Chondrocyte (in vitro differentiated cells): Measurements from ENCODE around the gene NGEF. TPM values are rescaled to one million over a fixed set of nuclear protein-coding genes. Genes with fewer than 3 reads are reported as not detected.

Experiments used
- DNase-seq: peaks from one replicate; pipeline ENCODE4 v3.0.0; 2021; ENCODE audit warnings: mixed read lengths, low spot score
- H3K27ac Mint-ChIP-seq: one replicate; pipeline ENCODE4 v1.8.0; 2021; ENCODE audit warnings: mild to moderate bottlenecking, moderate library complexity, mixed read lengths; ENCODE audit not compliant: unreplicated experiment
- H3K27me3 Mint-ChIP-seq: 2 replicates; pipeline ENCODE4 v1.8.0; 2021; ENCODE audit warnings: low read depth, mixed read lengths
- H3K36me3 Mint-ChIP-seq: 2 replicates; pipeline ENCODE4 v1.8.0; 2021; ENCODE audit warnings: low read depth, mixed read lengths
- H3K4me1 Mint-ChIP-seq: 2 replicates; pipeline ENCODE4 v1.8.0; 2021; ENCODE audit warnings: low read depth, mild to moderate bottlenecking, mixed read lengths
- H3K4me3 Mint-ChIP-seq: one replicate; pipeline ENCODE4 v1.8.0; 2021; ENCODE audit warnings: mild to moderate bottlenecking, moderate library complexity, mixed read lengths; ENCODE audit not compliant: unreplicated experiment
- H3K9me3 Mint-ChIP-seq: 2 replicates; pipeline ENCODE4 v1.8.0; 2021; ENCODE audit warnings: low read depth, mixed read lengths
- total RNA-seq: library from RNA; stranded (reverse); gene quantifications from 3 replicates; pipeline ENCODE4 v1.2.1, GENCODE V29; 2021
- TF ChIP-seq, protein P1 (sequence below): fragments of 200-600 bp; sonication (generic); IDR thresholded peaks from 2 replicates; pipeline ENCODE4 v1.5.0; 2021; ENCODE audit warnings: antibody characterized with exemption, mild to moderate bottlenecking, moderate library complexity

Gene NGEF
- total RNA-seq, 1 donor from 2014 or later = 0.10 TPM

DNA sequence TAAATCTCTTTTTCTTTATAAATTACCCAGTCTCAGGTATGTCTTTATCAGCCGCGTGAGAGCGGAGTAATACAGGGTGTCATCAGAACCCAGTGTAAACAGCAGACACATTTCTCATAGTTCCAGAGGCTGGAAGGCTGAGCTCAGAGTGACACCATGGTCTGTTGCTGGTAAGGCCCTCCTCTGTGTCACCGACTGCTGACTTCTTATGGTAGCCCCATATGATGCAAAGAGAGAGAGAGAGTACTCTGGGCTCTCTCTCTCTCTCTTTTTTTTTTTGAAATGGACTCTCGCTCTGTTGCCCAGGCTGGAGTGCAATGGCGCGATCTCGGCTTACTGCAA lies 83.0 kb downstream of the NGEF start:
- TF ChIP-seq, protein P1, sequence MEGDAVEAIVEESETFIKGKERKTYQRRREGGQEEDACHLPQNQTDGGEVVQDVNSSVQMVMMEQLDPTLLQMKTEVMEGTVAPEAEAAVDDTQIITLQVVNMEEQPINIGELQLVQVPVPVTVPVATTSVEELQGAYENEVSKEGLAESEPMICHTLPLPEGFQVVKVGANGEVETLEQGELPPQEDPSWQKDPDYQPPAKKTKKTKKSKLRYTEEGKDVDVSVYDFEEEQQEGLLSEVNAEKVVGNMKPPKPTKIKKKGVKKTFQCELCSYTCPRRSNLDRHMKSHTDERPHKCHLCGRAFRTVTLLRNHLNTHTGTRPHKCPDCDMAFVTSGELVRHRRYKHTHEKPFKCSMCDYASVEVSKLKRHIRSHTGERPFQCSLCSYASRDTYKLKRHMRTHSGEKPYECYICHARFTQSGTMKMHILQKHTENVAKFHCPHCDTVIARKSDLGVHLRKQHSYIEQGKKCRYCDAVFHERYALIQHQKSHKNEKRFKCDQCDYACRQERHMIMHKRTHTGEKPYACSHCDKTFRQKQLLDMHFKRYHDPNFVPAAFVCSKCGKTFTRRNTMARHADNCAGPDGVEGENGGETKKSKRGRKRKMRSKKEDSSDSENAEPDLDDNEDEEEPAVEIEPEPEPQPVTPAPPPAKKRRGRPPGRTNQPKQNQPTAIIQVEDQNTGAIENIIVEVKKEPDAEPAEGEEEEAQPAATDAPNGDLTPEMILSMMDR = no peak
- Mint-ChIP-seq H3K4me1 (peaks cover 6% of the 10 kb centered on the region), H3K4me3 (no peak overlapping the region), H3K27me3 (peaks cover 41% of the 10 kb centered on the region), H3K9me3 (no peaks in the 10 kb centered on the region), H3K36me3 (peaks cover 3% of the 10 kb centered on the region), H3K27ac (no peak overlapping the region)
- no peak for DNase-seq

DNA sequence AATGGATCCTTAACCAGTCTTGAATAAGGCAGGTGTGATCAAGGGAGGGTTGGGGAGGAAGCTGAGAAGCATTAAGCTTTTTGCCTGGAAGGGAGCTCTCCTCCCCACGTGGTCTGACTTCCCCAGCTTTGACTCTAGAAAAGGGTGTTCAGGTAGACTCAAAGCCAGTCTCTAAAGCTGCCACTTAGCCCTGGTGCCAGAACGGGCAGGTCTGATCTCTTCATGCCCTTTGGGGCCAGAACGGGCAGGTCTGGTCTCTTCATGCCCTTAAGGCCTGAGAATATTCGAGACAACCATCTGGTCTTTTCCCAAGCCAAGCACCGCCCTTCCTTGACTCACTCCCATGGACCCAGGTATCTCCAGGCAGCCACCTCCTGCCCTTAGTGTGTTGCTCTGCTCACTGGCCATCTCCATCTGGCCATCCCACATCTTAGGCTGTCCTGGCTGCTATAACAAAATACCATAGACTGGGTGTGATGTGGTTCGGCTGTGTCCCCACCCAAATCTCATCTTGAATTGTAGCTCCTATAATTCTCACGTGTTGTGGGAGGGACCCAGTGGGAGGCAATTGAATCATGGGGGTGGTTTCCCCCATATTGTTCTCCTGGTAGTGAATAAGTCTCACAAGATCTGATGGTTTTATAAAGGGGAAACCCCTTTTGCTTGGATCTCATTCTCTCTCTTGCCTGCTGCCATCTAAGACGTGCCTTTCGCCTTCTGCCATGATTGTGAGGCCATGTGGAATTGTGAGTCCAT lies 83.6 kb downstream of the NGEF start:
- TF ChIP-seq, protein P1 = no peak
- DNase-seq = no peak
- Mint-ChIP-seq H3K9me3 (peaks cover 2% of the 10 kb centered on the region), H3K36me3 (peaks cover 3% of the 10 kb centered on the region), H3K4me3 (peak overlapping the region; percentile 58), H3K4me1 (peaks cover 6% of the 10 kb centered on the region), H3K27me3 (peaks cover 46% of the 10 kb centered on the region), H3K27ac (no peak overlapping the region)

DNA sequence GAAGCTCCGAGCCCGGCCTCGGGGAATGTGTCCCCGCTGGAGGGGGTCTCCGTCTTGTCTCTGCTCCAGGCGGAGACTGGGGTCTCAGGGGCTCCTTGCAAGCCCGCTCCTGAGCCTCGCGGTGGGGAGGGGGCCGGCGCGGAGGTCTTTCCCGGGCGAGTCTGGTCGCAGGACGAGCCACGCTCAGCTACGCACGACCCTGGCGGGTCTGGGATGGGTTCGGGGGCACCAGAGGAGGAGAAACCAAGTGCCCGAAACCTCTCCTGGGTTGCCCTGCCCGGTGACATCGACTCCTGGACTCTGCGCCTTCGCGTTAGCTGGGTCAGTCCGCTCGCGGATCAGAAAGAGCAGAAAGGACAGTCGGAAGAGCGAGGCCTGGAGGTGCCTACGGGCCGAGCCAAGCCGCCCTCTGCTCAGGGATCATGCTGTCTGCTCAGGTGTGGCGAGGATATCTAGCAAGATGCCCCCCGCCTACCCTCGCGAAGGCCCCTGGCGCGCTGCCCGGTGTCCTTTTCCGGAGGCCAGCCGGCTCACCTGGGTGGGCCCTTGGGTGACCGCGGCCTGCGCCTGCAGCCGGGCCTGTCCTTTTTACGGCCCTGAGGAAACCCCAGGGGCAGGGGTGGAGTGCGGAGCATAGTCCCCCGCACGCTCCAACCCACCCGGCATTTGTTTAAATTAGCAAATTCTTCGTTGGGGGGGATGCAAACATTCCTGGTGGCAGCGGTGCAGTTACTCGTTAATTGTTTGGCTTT lies 84.3 kb downstream of the NGEF start:
- H3K27me3 Mint-ChIP-seq = peaks cover 46% of the 10 kb centered on the region
- DNase-seq = no peak
- peaks cover 3% of the 10 kb centered on the region for H3K36me3 Mint-ChIP-seq
- TF ChIP-seq, protein P1 = no peak
- no peak overlapping the region for H3K27ac Mint-ChIP-seq
- H3K4me1 Mint-ChIP-seq = peaks cover 6% of the 10 kb centered on the region
- peaks cover 3% of the 10 kb centered on the region for H3K9me3 Mint-ChIP-seq
- H3K4me3 Mint-ChIP-seq = peak overlapping the region; percentile 58

DNA sequence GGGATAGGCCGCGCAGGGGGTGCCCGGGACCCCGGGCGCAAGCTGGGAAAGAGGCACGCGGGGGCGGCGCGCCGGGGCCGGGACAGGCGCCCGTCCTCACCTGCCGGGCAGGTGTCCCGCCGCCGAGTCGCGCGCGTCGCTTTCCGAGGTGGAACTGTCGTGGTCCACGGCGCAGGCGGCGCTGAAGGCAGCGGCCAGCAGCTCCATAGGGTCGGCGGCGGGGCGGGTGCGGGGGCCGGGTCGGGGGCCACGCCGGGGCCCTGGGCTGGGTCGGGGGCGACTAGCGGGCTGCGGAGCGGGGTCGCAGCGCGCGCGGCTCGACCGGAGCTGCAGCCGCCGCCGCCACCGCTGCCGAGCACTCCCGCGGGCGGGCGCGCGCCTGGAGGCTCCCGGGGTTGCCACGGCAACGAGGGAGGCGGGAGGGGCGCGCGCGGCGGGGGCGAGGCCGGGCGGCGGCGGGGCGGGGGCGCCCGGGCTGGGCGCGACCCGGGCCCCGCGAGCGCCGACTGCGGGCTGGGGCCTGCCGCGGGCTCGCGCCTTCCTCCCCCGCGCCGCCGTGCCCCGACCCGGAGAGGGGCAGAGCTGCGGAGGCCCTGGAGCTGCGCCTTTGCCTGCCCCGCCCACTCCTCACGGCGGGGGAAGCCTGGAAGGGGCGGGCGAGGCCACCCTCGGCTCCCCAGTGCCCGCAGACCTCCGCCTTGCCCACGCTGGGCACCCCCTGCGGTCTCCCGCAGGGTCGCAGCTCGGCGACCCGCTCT lies 85.1 kb downstream of the NGEF start:
- no peak overlapping the region for H3K27ac Mint-ChIP-seq
- peaks cover 39% of the 10 kb centered on the region for H3K27me3 Mint-ChIP-seq
- TF ChIP-seq, protein P1 = no peak
- no peak for DNase-seq
- peaks cover 3% of the 10 kb centered on the region for H3K9me3 Mint-ChIP-seq
- no peak overlapping the region for H3K4me3 Mint-ChIP-seq
- peaks cover 6% of the 10 kb centered on the region for H3K4me1 Mint-ChIP-seq
- peaks cover 3% of the 10 kb centered on the region for H3K36me3 Mint-ChIP-seq
